Glutamatergic neuron (in vitro differentiated cells): Measurements from ENCODE around the gene RACGAP1. TPM values are rescaled to one million over a fixed set of nuclear protein-coding genes. Genes with fewer than 3 reads are reported as not detected.

ENCODE experiments used
- DNase-seq: peaks from one replicate; pipeline ENCODE4 v3.0.0; 2022
- H3K27ac Mint-ChIP-seq: one replicate; pipeline ENCODE4 v1.8.0; 2020; ENCODE audit warnings: mild to moderate bottlenecking, mixed read lengths, inconsistent platforms; ENCODE audit not compliant: unreplicated experiment
- H3K27me3 Mint-ChIP-seq: one replicate; pipeline ENCODE4 v1.8.0; 2020; ENCODE audit warnings: mild to moderate bottlenecking, moderate library complexity, mixed read lengths, inconsistent platforms; ENCODE audit not compliant: unreplicated experiment
- H3K36me3 Mint-ChIP-seq: one replicate; pipeline ENCODE4 v1.8.0; 2020; ENCODE audit warnings: mild to moderate bottlenecking, mixed read lengths, inconsistent platforms; ENCODE audit not compliant: unreplicated experiment
- H3K4me1 Mint-ChIP-seq: one replicate; pipeline ENCODE4 v1.8.0; 2020; ENCODE audit warnings: mild to moderate bottlenecking, low read depth, mixed read lengths, inconsistent platforms; ENCODE audit not compliant: unreplicated experiment
- H3K4me3 Mint-ChIP-seq: one replicate; pipeline ENCODE4 v1.8.0; 2020; ENCODE audit warnings: mild to moderate bottlenecking, mixed read lengths, inconsistent platforms; ENCODE audit not compliant: unreplicated experiment
- H3K9me3 Mint-ChIP-seq: one replicate; pipeline ENCODE4 v1.8.0; 2020; ENCODE audit warnings: mild to moderate bottlenecking, moderate library complexity, mixed read lengths, inconsistent platforms; ENCODE audit not compliant: unreplicated experiment
- CTCF ChIP-seq: fragments of 200-600 bp; sonication (generic); IDR thresholded peaks from one replicate; pipeline ENCODE4 v1.5.0; 2021; ENCODE audit not compliant: partially characterized antibody, unreplicated experiment
- total RNA-seq: library from RNA; stranded (reverse); fragmentation: NEBNext Ultra II Directional; extraction: Animal tissue kit (Norgen Biotek cat#: 25700); gene quantifications from one replicate; pipeline ENCODE4 v1.2.1, GENCODE V29; 2021; ENCODE audit not compliant: unreplicated experiment

RACGAP1 gene
- total RNA-seq, 1 donor from 2014 or later = 47.1 TPM

- no peak overlapping the region for H3K27ac Mint-ChIP-seq
- TF ChIP-seq CTCF = no peak
- H3K9me3 Mint-ChIP-seq = peaks cover 5% of the 10 kb centered on the region
- H3K4me3 Mint-ChIP-seq = no peak overlapping the region
- peaks cover 17% of the 10 kb centered on the region for H3K4me1 Mint-ChIP-seq
- H3K36me3 Mint-ChIP-seq = no peaks in the 10 kb centered on the region
- peaks cover 2% of the 10 kb centered on the region for H3K27me3 Mint-ChIP-seq
- no peak for DNase-seq
Observed at GRCh38 chr12:49972129-49972528, 53.2 kb downstream of the RACGAP1 start.

GRCh38 chr12:49971141-49971540 lies 54.2 kb downstream of the RACGAP1 start:
- no peaks in the 10 kb centered on the region for H3K27me3 Mint-ChIP-seq
- no peaks in the 10 kb centered on the region for H3K36me3 Mint-ChIP-seq
- peaks cover 15% of the 10 kb centered on the region for H3K4me1 Mint-ChIP-seq
- no peak for DNase-seq
- no peak for TF ChIP-seq CTCF
- no peak overlapping the region for H3K4me3 Mint-ChIP-seq
- no peak overlapping the region for H3K27ac Mint-ChIP-seq
- peaks cover 9% of the 10 kb centered on the region for H3K9me3 Mint-ChIP-seq

- Mint-ChIP-seq H3K4me3 (no peak overlapping the region), H3K4me1 (peaks cover 15% of the 10 kb centered on the region), H3K9me3 (peaks cover 10% of the 10 kb centered on the region), H3K27me3 (no peaks in the 10 kb centered on the region), H3K27ac (no peak overlapping the region), H3K36me3 (no peaks in the 10 kb centered on the region)
- DNase-seq = no peak
- no peak for TF ChIP-seq CTCF
Observed at GRCh38 chr12:49970658-49971057, 54.6 kb downstream of the RACGAP1 start.

- TF ChIP-seq CTCF = no peak
- H3K27me3 Mint-ChIP-seq = no peaks in the 10 kb centered on the region
- H3K4me1 Mint-ChIP-seq = peaks cover 13% of the 10 kb centered on the region
- H3K4me3 Mint-ChIP-seq = no peak overlapping the region
- no peak overlapping the region for H3K27ac Mint-ChIP-seq
- no peaks in the 10 kb centered on the region for H3K36me3 Mint-ChIP-seq
- DNase-seq = no peak
- peaks cover 10% of the 10 kb centered on the region for H3K9me3 Mint-ChIP-seq
Observed at GRCh38 chr12:49969651-49970429, 55.5 kb downstream of the RACGAP1 start.

- TF ChIP-seq CTCF = peak; percentile 1
- DNase-seq = no peak
- no peak overlapping the region for H3K4me3 Mint-ChIP-seq
- H3K27ac Mint-ChIP-seq = no peak overlapping the region
- H3K9me3 Mint-ChIP-seq = peaks cover 13% of the 10 kb centered on the region
- H3K36me3 Mint-ChIP-seq = peaks cover 4% of the 10 kb centered on the region
- peaks cover 12% of the 10 kb centered on the region for H3K4me1 Mint-ChIP-seq
- H3K27me3 Mint-ChIP-seq = peaks cover 3% of the 10 kb centered on the region
Observed at GRCh38 chr12:49969027-49969426, 56.3 kb downstream of the RACGAP1 start.
